ENCODE results near the gene CRACR2A.

The CRACR2A gene

GRCh38 chr12:3611860-3612703 lies 140.8 kb downstream of the CRACR2A start:
- no peak for DNase-seq

GRCh38 chr12:3607821-3608220 lies 145.1 kb downstream of the CRACR2A start:
- no peak for DNase-seq

GRCh38 chr12:3607039-3607720 lies 145.7 kb downstream of the CRACR2A start:
- DNase-seq = no peak

GRCh38 chr12:3606128-3606527 lies 146.8 kb downstream of the CRACR2A start:
- DNase-seq = no peak

- no peak for DNase-seq
Observed at GRCh38 chr12:3605692-3606091, 147.2 kb downstream of the CRACR2A start.

GRCh38 chr12:3604748-3605586 lies 147.9 kb downstream of the CRACR2A start:
- peak; percentile 41 for DNase-seq

- no peak for DNase-seq
Observed at GRCh38 chr12:3604286-3604685, 148.6 kb downstream of the CRACR2A start.

GRCh38 chr12:3603576-3603975 lies 149.3 kb downstream of the CRACR2A start:
- no peak for DNase-seq

GRCh38 chr12:3602488-3602887 lies 150.4 kb downstream of the CRACR2A start:
- DNase-seq = no peak

- DNase-seq = no peak
Observed at GRCh38 chr12:3601461-3602150, 151.3 kb downstream of the CRACR2A start.

GRCh38 chr12:3600951-3601350 lies 152.0 kb downstream of the CRACR2A start:
- no peak for DNase-seq

GRCh38 chr12:3600039-3600720 lies 152.7 kb downstream of the CRACR2A start:
- DNase-seq = peak; percentile 51

- DNase-seq = no peak
Observed at GRCh38 chr12:3598896-3599860, 153.7 kb downstream of the CRACR2A start.

GRCh38 chr12:3597526-3598210 lies 155.2 kb downstream of the CRACR2A start:
- no peak for DNase-seq

GRCh38 chr12:3596703-3597415 lies 156.1 kb downstream of the CRACR2A start:
- DNase-seq = no peak

GRCh38 chr12:3595721-3596120 lies 157.2 kb downstream of the CRACR2A start:
- DNase-seq = no peak

- DNase-seq = no peak
Observed at GRCh38 chr12:3594966-3595365, 157.9 kb downstream of the CRACR2A start.

GRCh38 chr12:3593906-3594483 lies 158.9 kb downstream of the CRACR2A start:
- no peak for DNase-seq

All from OCI-M1 (cell line).